SU-DHL-6 (cell line): ENCODE data around the gene HOXA11.

Experiments used
- H2AFZ ChIP-seq: fragments of 200-600 bp; sonication (generic); 2 replicates; pipeline ENCODE4 v1.6.1; 2014; ENCODE audit warnings: low read depth, mild to moderate bottlenecking, moderate library complexity, mixed read lengths, antibody characterized with exemption, low read length; ENCODE audit not compliant: severe bottlenecking
- H3F3A ChIP-seq: fragments of 200-600 bp; shearing (Covaris generic); 2 replicates; pipeline ENCODE4 v1.6.0; 2016; ENCODE audit warnings: antibody characterized with exemption, mild to moderate bottlenecking; ENCODE audit not compliant: insufficient read depth
- H3K27ac ChIP-seq: fragments of 200-600 bp; sonication (generic); 2 replicates; pipeline ENCODE4 v1.5.1; 2016; ENCODE audit warnings: low read depth, mild to moderate bottlenecking, low read length, moderate library complexity, mixed read lengths
- H3K27me3 ChIP-seq: fragments of 200-600 bp; sonication (generic), shearing (Covaris generic); 2 replicates; pipeline ENCODE4 v1.6.0; 2014; ENCODE audit warnings: mild to moderate bottlenecking, low read length
- H3K36me3 ChIP-seq: fragments of 200-600 bp; sonication (generic); 2 replicates; pipeline ENCODE4 v1.6.1; 2014; ENCODE audit warnings: mild to moderate bottlenecking, low read length, mixed read lengths
- H3K4me2 ChIP-seq: fragments of 300-600, 200-600 bp; shearing (Covaris generic), sonication (generic); 2 replicates; pipeline ENCODE4 v1.6.0; 2014; ENCODE audit warnings: low read length, low read depth, mild to moderate bottlenecking; ENCODE audit not compliant: poor library complexity, severe bottlenecking
- H3K4me3 ChIP-seq: fragments of 200-600 bp; sonication (generic); 2 replicates; pipeline ENCODE4 v1.5.1; 2014; ENCODE audit warnings: antibody characterized with exemption, low read length, mild to moderate bottlenecking, mixed read lengths; ENCODE audit not compliant: insufficient read depth, poor library complexity, severe bottlenecking
- H3K79me2 ChIP-seq: fragments of 200-600 bp; sonication (generic); 2 replicates; pipeline ENCODE4 v1.6.1; 2014; ENCODE audit warnings: mild to moderate bottlenecking, low read length, moderate library complexity; ENCODE audit not compliant: insufficient read depth
- H3K9ac ChIP-seq: fragments of 200-600 bp; sonication (generic); 2 replicates; pipeline ENCODE4 v1.7.0; 2014; ENCODE audit warnings: mild to moderate bottlenecking, low read length
- H3K9me2 ChIP-seq: fragments of 200-600 bp; sonication (generic); replicated peaks from 2 replicates; pipeline ENCODE4 v1.6.1; 2014; ENCODE audit warnings: low read length; ENCODE audit not compliant: insufficient read depth
- H3K9me3 ChIP-seq: fragments of 200-600 bp; sonication (generic); 2 replicates; pipeline ENCODE4 v1.6.1; 2014; ENCODE audit warnings: low read length, mixed read lengths; ENCODE audit not compliant: insufficient read depth
- H4K20me1 ChIP-seq: fragments of 200-600 bp; sonication (generic); 2 replicates; pipeline ENCODE4 v1.6.1; 2014; ENCODE audit warnings: low read depth, mild to moderate bottlenecking, antibody characterized with exemption, low read length, moderate library complexity, mixed read lengths
- EZH2phosphoT487 ChIP-seq: fragments of 200-600 bp; sonication (generic), shearing (Covaris generic); conservative IDR thresholded peaks from 2 replicates; pipeline ENCODE4 v1.6.1; 2018; ENCODE audit warnings: mild to moderate bottlenecking, antibody characterized with exemption, low read length, moderate library complexity, mixed read lengths
- TF ChIP-seq, protein P1 (sequence below): fragments of 200-600 bp; sonication (generic); IDR thresholded peaks from one replicate; pipeline ENCODE4 v1.5.1; 2017; ENCODE audit warnings: antibody characterized with exemption, mild to moderate bottlenecking, low read length, moderate library complexity; ENCODE audit not compliant: insufficient read depth, poor library complexity, severe bottlenecking

HOXA11 gene

DNA sequence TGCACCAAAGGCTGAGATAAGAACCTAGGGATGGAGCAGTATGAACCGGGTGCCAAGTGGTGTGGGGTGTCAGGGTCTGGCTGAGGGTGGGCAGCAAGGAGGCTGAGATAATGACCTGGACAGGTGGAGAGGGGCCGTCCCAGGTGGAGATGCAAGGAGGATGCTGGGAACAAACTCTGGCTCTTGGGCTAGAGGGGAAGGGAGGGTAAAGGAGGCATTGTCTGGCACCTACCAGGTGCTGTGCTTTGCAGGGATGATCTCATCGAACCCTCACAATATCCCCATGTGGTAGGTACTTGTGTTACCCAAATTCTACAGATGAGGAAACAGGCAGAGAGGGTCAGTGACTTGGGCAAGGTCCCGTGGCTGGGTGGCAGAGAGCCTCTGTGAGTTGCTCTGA is 34.8 kb upstream of the HOXA11 start:
- Histone ChIP-seq H3K27me3 (no peaks in the 10 kb centered on the region), H3K36me3 (no peaks in the 10 kb centered on the region), H4K20me1 (no peaks in the 10 kb centered on the region), H3K27ac (no peak overlapping the region), H2AFZ (no peak overlapping the region), H3K9me3 (no peaks in the 10 kb centered on the region), H3K9me2 (no peaks in the 10 kb centered on the region), H3K4me3 (no peak overlapping the region), H3K4me2 (no peak overlapping the region), H3K79me2 (no peaks in the 10 kb centered on the region), H3F3A (no peaks in the 10 kb centered on the region), H3K9ac (no peak overlapping the region)
- TF ChIP-seq EZH2phosphoT487: no peak
- TF ChIP-seq, protein P1, sequence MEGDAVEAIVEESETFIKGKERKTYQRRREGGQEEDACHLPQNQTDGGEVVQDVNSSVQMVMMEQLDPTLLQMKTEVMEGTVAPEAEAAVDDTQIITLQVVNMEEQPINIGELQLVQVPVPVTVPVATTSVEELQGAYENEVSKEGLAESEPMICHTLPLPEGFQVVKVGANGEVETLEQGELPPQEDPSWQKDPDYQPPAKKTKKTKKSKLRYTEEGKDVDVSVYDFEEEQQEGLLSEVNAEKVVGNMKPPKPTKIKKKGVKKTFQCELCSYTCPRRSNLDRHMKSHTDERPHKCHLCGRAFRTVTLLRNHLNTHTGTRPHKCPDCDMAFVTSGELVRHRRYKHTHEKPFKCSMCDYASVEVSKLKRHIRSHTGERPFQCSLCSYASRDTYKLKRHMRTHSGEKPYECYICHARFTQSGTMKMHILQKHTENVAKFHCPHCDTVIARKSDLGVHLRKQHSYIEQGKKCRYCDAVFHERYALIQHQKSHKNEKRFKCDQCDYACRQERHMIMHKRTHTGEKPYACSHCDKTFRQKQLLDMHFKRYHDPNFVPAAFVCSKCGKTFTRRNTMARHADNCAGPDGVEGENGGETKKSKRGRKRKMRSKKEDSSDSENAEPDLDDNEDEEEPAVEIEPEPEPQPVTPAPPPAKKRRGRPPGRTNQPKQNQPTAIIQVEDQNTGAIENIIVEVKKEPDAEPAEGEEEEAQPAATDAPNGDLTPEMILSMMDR: no peak

DNA sequence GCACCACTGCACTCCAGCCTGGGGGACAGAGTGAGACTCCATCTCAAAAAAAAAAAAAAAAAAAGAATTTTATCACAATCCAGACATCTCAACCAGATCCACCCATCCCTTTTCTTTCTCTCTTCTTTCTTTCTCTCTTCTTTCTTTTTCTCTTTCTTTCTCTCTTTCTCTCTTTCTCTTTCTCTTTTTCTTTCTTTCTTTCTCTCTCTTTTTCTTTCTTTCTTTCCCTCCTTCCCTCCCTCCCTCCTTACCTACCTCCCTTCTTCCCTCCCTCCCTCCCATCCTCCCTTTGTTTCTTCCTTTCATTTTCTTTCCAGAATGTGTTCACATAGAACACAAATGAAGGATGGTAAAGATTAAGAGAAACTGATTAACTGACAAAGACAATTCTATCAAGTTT is 32.9 kb upstream of the HOXA11 start:
- Histone ChIP-seq H3K27me3 (no peaks in the 10 kb centered on the region), H3K9me3 (no peaks in the 10 kb centered on the region), H3K79me2 (no peaks in the 10 kb centered on the region), H3F3A (no peaks in the 10 kb centered on the region), H4K20me1 (no peaks in the 10 kb centered on the region), H2AFZ (no peak overlapping the region), H3K9me2 (no peaks in the 10 kb centered on the region), H3K36me3 (no peaks in the 10 kb centered on the region), H3K4me3 (no peak overlapping the region), H3K4me2 (no peak overlapping the region), H3K9ac (no peak overlapping the region), H3K27ac (no peak overlapping the region)
- no peak for TF ChIP-seq EZH2phosphoT487
- TF ChIP-seq, protein P1: no peak

DNA sequence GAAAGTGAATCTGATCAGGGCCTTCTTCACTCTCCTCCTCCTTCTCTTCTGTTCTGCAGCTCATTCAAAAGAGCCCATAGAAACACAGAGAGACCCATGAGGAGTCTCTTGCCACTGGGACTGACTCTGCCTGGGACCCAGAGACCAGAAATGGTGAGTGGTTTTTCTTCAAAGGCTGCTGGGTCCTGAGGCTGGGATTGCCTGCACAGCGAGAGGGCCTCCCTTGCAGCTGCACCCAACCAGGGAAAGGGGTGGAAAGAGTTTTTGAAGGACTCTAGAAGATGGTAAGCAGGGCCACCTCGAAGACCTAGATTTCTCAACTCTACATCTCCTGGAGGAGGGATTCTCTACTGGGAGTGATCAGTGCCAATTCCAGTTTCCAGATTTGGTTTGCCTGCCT is 30.3 kb upstream of the HOXA11 start:
- H3K9ac ChIP-seq: no peak overlapping the region
- H3K27me3 ChIP-seq: no peaks in the 10 kb centered on the region
- no peak overlapping the region for H3K27ac ChIP-seq

More for the DNA sequence above, 30.3 kb upstream of the HOXA11 start:
- Histone ChIP-seq H2AFZ (no peak overlapping the region), H3K9me3 (no peaks in the 10 kb centered on the region), H3K4me3 (no peak overlapping the region), H3K36me3 (no peaks in the 10 kb centered on the region), H4K20me1 (no peaks in the 10 kb centered on the region), H3F3A (no peaks in the 10 kb centered on the region), H3K79me2 (no peaks in the 10 kb centered on the region), H3K9me2 (no peaks in the 10 kb centered on the region), H3K4me2 (no peak overlapping the region)
- TF ChIP-seq EZH2phosphoT487: no peak
- TF ChIP-seq, protein P1: no peak
